Suppressor macrophage (primary cell): ENCODE results near the gene COL6A1.
"Not testable (repeated sequence)": the region's sequence is repeated elsewhere in the genome, so short reads cannot be mapped to it uniquely, and the experiment has no call there.

ENCODE experiments used
- DNase-seq, 4 experiments: peaks; one replicate each; pipeline ENCODE4 v3.0.0-alpha.2; 2020 to 2022

Gene COL6A1

GRCh38 chr21:46032100-46032499 lies 50.5 kb downstream of the COL6A1 start:
- DNase-seq = no peak

DNA sequence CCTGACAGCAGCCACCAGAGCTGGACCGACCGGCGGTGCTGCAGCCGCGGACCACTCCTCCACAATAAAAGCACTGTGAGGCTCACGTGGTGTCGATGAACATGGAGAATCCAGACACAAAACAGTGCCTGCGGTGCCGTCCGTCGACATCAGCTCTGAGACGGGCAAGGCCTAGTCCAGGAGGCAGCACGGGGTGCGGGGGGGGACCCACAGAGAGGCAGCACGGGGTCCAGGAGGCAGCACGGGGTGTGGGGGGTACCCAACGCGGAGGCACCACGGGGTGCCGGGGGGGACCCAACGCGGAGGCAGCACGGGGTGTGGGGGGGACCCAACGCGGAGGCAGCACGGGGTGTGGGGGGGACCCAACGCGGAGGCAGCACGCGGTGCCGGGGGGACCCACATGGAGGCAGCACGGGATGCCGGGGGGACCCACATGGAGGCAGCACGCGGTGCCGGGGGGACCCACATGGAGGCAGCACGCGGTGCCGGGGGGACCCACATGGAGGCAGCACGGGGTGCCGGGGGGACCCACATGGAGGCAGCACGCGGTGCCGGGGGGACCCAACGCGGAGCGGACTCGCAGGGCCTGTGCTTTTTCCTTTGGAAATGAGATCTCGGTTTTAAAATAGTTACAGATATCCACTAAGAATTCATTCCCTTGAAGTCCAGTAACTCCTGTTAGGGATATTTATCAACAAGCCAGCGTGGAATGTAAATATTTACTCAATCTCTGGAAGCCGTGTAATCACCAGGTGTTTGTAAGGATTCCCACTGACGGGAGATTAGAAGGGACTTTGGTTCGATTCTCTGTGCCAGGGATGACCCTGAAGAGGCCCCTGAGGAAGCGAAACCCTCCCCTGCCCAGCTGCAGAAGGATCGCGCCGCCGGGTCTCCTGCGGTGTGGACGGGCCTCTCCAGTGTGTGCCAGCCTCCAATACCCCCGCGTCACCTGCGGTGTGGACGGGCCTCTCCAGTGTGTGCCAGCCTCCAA lies 52.1 kb downstream of the COL6A1 start:
- DNase-seq = no peak

DNA sequence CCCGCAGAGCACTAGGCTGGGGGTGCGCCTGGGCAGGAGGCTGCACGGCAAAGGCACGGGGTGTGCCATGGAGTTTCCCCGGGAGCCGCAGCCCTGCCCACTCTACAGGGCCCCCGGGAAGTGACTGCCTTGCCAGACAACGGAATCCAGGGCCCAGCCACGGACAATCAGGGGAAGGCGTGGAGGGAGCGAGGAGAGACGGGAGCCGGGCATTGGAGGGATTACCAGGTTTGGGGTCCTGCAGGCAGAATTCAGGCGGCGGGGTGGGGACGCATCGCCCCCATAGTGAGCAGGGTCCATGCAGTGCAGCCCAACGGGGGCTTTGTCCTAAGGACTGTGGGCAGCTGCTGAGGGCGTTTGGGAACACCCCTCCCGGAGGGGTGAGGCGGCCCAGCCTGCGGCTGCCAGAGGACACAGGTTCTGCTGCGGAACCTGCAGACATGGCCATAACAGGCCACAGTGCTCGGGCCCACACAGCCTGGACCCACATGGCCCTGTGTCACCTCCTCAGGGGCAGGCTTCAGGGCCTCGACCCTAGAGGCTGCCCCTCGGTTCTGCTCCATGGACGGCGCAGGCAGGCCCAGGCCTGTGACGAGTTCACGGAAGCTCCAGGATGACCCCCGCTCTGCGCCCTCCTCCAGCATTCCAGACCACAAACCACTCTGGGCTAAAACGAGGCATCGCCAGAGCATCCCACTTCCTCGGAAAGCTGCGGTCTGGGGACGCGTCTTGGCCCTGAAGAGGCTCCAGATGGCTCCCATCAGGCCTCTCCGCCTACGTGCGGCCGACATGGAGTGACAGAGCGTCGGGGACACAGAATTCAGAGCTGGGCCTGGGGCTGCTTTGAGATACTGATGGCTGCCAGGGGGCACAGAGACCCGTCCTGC lies 54.5 kb downstream of the COL6A1 start:
- no peak for DNase-seq

GRCh38 chr21:46036696-46037330 lies 55.2 kb downstream of the COL6A1 start:
- DNase-seq = no peak

GRCh38 chr21:46037331-46038325 lies 56.1 kb downstream of the COL6A1 start:
- no peak for DNase-seq

DNA sequence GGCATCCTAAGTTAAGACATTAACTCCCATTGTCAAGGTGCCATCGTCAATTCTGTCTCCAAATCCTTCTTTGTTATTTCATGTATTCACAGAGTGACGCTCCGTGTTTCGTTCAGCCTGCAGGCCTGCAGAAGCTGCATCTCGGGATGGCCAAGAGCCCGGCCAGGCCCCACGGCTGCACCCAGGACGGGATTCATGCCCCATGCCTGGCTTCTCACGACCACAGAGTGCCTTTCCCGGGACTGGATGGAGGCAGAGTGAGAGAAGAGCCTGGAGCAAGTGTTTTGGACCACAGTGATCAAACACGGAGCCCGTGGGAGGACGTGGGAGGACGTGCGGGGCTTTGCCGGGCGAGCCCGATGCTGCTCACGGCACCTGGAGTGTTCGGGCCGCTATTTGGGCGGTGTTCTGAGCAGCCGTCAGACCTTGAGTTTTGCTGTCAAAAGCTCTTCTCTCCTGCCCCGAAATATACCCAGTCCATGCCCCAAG lies 56.8 kb downstream of the COL6A1 start:
- DNase-seq = no peak

DNA sequence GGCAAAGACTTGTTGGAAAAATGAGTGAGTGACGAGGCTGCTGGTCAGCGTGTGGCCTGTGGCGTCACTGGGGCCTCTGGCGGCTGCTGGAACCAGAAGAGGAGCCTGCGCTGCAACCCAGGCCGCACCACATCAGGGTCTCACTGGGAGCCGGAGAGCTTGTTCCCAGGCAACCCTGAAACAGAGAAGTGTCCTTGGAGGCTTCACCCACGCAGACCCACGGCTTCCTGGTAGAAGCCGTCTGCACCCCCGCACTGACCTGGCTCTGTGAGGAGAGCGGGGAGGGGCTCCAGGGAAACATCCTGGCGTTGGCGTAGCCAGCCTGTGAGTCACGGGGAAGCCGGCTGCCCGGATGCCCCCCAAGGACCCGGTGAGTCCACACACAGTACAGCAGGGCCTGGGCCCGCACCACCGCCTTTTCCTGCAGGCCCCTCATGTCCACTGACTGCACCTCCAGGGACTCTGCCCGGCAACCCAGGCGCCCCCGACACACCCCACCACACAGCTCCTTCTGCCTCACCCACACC lies 57.4 kb downstream of the COL6A1 start:
- peak in 3 of 4 experiments; percentile 13 to 48 (median 34) for DNase-seq

- DNase-seq = no peak
These were observed 58.5 kb downstream of the COL6A1 start for GRCh38 chr21:46039891-46040660.

GRCh38 chr21:46040707-46041106 lies 59.1 kb downstream of the COL6A1 start:
- DNase-seq = no peak

DNA sequence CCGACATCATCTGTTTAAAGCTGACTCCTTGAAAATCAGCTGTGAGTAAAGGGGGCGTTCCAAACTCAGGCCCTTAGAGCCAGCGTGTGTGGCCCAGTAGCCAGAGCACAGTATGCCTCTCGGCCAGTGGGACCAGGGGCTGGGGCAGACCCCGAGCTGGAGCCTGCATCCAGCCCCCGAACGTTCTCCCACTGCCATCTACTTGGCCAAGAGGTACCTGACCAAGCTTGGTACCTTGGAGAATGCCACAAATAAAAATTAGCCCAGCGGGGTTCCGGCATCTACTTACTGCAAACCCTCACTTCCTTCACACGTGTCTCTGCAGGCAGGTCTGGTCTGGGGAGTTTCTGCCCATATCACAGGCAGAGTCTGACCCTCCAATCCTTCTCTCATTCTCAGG lies 59.6 kb downstream of the COL6A1 start:
- DNase-seq = no peak

GRCh38 chr21:46045154-46045553 lies 63.6 kb downstream of the COL6A1 start:
- no peak for DNase-seq

- DNase-seq = no peak
These were observed 64.9 kb downstream of the COL6A1 start for GRCh38 chr21:46046471-46046870.

DNA sequence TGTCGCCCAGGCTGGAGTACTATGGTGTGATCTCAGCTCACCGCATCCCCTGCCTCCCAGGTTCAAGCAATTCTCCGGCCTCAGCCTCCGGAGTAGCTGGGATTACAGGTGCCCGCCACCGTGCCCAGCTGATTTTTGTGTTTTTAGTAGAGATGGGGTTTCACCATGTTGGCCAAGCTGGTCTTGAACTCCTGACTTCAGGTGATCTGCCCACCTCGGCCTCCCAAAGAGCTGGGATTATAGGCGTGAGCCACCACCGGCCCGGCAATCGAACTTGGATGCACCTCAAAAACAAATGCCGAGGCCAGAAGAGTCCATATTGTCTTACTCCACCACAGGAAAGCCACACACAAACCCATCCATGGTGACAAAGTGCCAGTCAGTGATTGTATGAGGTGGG lies 65.3 kb downstream of the COL6A1 start:
- DNase-seq = not testable (repeated sequence)

GRCh38 chr21:46048926-46049889 lies 67.6 kb downstream of the COL6A1 start:
- no peak for DNase-seq

- DNase-seq = no peak
These were observed 68.5 kb downstream of the COL6A1 start for GRCh38 chr21:46049890-46050667.

GRCh38 chr21:46050668-46051378 lies 69.3 kb downstream of the COL6A1 start:
- no peak for DNase-seq

DNA sequence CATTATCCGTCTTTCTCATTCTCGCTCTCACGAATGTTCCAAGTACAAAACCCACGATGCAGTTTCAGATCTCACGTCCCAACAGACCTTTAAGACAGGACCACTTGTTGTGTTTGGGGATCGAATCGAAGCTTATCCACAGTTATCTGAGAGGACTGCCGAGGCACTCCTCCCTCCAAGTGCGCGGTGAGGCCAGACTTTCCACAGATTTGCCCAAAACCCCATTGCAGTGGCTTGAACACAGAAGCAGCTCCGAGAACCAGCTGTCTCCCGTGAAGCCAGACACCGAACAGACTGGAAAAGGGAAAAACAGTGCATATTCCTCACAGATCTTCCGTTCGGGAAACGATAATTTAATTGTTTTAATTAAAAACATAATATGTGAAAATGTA lies 69.8 kb downstream of the COL6A1 start:
- DNase-seq = no peak
